Cardiac muscle cell (in vitro differentiated cells and primary cell): Measurements from ENCODE around the gene TGFBR2. TPM values are rescaled to one million over a fixed set of nuclear protein-coding genes. Genes with fewer than 3 reads are reported as not detected.
A peak's percentile ranks its signal among the peaks of the same experiment; 100 is the strongest.

Source experiments
- DNase-seq, 2 donors: peaks; one replicate each; pipeline versions ENCODE4 v3.0.0 to v3.0.0-alpha.2; 2010 to 2017; ENCODE audit warnings: low read depth in 1 of 2, low spot score in 1 of 2
- H3K27ac ChIP-seq: fragments of 200-600 bp; sonication (generic); 2 replicates; pipeline ENCODE4 v1.5.1; 2016
- H3K27me3 ChIP-seq: fragments of 200-600 bp; sonication (generic); 2 replicates; pipeline ENCODE4 v1.6.0; 2016; ENCODE audit warnings: control low read depth
- H3K36me3 ChIP-seq: fragments of 200-600 bp; sonication (generic); 2 replicates; pipeline ENCODE4 v1.5.1; 2016; ENCODE audit warnings: control low read depth
- H3K4me1 ChIP-seq: fragments of 200-600 bp; sonication (generic); 2 replicates; pipeline ENCODE4 v1.8.1; 2017; ENCODE audit warnings: low read depth, mild to moderate bottlenecking, mixed run types
- H3K4me3 ChIP-seq: fragments of 200-600 bp; sonication (generic); 2 replicates; pipeline ENCODE4 v1.5.1; 2016; ENCODE audit warnings: mild to moderate bottlenecking
- H3K9me3 ChIP-seq: fragments of 200-600 bp; sonication (generic); 2 replicates; pipeline ENCODE4 v1.5.1; 2017; ENCODE audit warnings: low read depth, mild to moderate bottlenecking, control low read depth
- polyA plus RNA-seq: library from polyadenylated mRNA; unstranded; fragments of >200 nt; fragmentation: Nextera tagmentation; extraction: Ambion mirVana; gene quantifications from 2 replicates; pipeline ENCODE4 v1.2.1, GENCODE V29; 2016
- total RNA-seq: library from RNA; depleted of rRNA; stranded (reverse); fragments of >200 nt; gene quantifications from 2 replicates; pipeline ENCODE4 v1.2.3, GENCODE V29; 2016
- TF ChIP-seq, protein P1 (sequence below): IDR thresholded peaks from 2 replicates; pipeline ENCODE4 v1.5.1; 2012; ENCODE audit warnings: low read depth, mild to moderate bottlenecking, low read length

TGFBR2 gene
- total and polyA plus RNA-seq, 2 experiments from 2014 or later = 7.0 to 11.2 TPM

DNA sequence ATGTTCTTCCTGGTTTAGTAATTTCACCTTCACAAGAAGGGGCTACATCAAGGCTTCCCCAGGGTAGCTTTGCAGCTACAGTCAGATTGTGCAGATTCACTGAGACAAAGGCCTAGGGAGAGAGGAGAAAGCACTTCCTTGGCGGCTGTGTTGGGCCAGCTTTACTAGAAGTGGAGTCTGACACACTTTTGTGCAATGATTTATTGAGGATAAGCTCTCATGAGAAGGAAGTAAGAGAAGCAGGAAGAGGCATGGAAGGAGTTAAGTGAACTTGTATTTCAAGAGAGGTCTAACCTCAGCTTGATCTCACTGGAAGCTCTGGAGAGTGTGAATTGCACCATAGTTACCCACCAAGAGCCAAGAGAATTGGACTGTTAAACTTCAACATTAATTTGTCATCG lies 78.9 kb downstream of the TGFBR2 start:
- H3K9me3 ChIP-seq = no peaks in the 10 kb centered on the region
- H3K4me1 ChIP-seq = peaks cover 6% of the 10 kb centered on the region
- no peaks in the 10 kb centered on the region for H3K27me3 ChIP-seq
- no peaks in the 10 kb centered on the region for H3K36me3 ChIP-seq
- peak in 1 of 2 donors; percentile 49 for DNase-seq
- H3K27ac ChIP-seq = no peak overlapping the region
- TF ChIP-seq, protein P1, sequence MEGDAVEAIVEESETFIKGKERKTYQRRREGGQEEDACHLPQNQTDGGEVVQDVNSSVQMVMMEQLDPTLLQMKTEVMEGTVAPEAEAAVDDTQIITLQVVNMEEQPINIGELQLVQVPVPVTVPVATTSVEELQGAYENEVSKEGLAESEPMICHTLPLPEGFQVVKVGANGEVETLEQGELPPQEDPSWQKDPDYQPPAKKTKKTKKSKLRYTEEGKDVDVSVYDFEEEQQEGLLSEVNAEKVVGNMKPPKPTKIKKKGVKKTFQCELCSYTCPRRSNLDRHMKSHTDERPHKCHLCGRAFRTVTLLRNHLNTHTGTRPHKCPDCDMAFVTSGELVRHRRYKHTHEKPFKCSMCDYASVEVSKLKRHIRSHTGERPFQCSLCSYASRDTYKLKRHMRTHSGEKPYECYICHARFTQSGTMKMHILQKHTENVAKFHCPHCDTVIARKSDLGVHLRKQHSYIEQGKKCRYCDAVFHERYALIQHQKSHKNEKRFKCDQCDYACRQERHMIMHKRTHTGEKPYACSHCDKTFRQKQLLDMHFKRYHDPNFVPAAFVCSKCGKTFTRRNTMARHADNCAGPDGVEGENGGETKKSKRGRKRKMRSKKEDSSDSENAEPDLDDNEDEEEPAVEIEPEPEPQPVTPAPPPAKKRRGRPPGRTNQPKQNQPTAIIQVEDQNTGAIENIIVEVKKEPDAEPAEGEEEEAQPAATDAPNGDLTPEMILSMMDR = no peak
- H3K4me3 ChIP-seq = no peak overlapping the region

DNA sequence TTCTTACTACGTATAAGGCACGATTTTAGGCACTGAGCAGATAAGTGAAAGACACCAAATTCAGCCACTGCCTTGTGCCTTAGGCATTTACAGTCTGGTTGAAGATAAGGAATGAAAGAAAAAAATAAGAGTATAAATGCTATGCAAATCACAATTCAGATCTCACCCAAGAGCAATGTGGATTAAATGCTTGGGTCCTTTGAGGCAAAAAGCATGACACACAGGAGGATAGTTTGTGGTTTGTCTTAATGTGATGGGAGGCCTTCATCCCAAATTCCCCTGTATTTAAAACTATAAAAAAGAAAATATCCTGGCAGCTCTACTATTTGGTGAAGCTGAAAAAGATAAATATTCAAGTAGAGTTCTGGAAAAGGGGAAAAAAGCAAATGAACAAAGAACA lies 79.8 kb downstream of the TGFBR2 start:
- Histone ChIP-seq H3K27ac (no peak overlapping the region), H3K4me1 (peaks cover 6% of the 10 kb centered on the region), H3K9me3 (no peaks in the 10 kb centered on the region), H3K27me3 (no peaks in the 10 kb centered on the region), H3K4me3 (no peak overlapping the region), H3K36me3 (no peaks in the 10 kb centered on the region)
- DNase-seq = no peak
- TF ChIP-seq, protein P1 = no peak

DNA sequence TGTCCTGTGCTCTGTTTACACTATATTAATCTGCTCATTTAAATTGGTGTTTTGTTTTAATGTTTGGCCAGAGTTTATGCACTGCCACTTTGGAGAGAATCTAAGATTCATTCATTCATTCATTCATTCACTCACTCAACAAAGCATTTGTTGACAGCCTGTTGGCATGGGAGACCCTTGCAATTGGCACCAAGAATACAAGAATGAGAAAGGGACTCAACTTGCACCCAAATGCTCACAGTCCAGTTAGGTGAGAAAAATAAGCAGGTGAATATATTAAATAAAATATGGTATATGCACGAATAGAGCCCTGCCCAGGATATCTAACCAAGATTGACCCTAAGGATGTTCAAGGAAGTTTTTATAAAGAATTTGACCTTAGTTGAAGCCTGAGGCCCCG lies 80.4 kb downstream of the TGFBR2 start:
- no peaks in the 10 kb centered on the region for H3K9me3 ChIP-seq
- H3K27me3 ChIP-seq = no peaks in the 10 kb centered on the region
- no peak overlapping the region for H3K27ac ChIP-seq
- no peaks in the 10 kb centered on the region for H3K36me3 ChIP-seq
- no peak overlapping the region for H3K4me3 ChIP-seq
- DNase-seq = no peak
- H3K4me1 ChIP-seq = peaks cover 6% of the 10 kb centered on the region
- TF ChIP-seq, protein P1 = no peak

DNA sequence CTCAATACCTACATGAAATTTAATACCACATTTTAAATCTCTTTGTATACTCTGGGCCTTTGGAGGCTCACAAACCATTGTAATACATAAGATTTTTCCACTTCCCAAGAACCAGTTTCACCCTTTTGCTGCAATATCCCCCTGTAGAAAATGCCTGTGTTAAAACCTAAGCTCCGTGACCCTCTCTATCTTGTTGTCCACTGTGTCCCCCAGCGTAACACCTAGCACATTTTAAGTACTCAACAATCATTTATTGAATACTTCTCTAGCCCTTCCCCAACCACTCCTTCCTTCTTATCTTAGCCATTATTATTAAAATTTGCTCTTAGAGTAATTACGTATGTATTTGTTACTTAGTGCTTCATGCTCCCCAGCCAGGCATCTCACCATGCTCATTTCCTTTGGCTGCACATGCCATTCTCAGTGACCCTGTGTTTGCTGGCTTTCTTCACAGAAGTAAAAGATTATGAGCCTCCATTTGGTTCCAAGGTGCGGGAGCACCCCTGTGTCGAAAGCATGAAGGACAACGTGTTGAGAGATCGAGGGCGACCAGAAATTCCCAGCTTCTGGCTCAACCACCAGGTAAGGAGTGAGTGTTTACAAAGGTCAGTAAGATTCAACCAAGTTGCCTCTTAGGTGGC lies 81.6 kb downstream of the TGFBR2 start:
- H3K27ac ChIP-seq = no peak overlapping the region
- H3K27me3 ChIP-seq = no peaks in the 10 kb centered on the region
- TF ChIP-seq, protein P1 = no peak
- no peaks in the 10 kb centered on the region for H3K36me3 ChIP-seq
- peaks cover 6% of the 10 kb centered on the region for H3K4me1 ChIP-seq
- H3K4me3 ChIP-seq = no peak overlapping the region
- H3K9me3 ChIP-seq = no peaks in the 10 kb centered on the region
- no peak for DNase-seq

DNA sequence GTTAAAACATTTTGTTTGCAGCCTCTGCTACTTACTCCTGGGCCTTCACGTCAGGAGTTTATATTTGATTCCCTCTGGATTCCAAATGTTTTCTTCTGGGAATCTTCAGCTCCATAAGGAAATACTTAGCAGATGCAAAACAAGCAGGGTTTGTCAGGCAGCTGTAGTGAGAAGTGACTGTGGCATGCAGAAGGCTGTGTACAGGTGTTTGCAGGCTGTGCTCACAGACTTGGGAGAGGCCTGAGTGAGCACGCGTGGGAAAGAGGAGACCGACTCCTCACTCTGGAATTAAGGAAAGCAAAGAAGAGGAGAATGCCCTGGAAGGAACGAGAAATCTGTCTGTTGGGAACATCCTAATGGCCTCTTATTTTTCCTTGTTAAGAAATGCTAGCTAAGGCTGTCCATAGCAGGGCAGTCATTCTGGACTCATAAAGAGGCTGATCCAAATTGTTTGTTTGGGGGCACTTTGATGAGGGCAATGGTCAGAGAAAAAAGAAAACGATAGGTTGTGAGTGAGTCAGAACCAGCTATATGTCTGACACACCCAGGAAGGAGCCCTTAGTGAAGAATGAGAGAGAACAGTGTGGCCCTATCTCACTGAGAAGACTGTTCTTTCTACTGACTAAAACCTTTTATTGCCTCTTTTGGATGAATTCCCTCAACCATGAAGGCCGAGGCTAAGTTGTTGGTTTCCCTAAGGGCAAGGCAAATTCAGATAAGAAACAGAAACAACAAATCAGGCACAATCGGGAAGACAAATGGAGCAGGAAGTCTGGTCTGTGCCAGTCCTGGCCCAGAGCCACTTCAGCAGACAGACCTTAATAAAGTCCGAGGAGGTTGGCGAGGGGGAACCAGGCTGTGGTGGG lies 82.6 kb downstream of the TGFBR2 start:
- Histone ChIP-seq H3K27ac (no peak overlapping the region), H3K27me3 (no peaks in the 10 kb centered on the region), H3K36me3 (no peaks in the 10 kb centered on the region), H3K4me3 (no peak overlapping the region), H3K9me3 (no peaks in the 10 kb centered on the region), H3K4me1 (peaks cover 9% of the 10 kb centered on the region)
- DNase-seq = peak in 1 of 2 donors; percentile 62
- TF ChIP-seq, protein P1 = no peak
